Stimulated activated CD8-positive, alpha-beta memory T cell treated with anti-CD3 and anti-CD28 coated beads, Interleukin-7, amount 100 ng/mL, for 1 hour (primary cell): ENCODE data around the gene DNAH11.
"Not testable (repeated sequence)": the region's sequence is repeated elsewhere in the genome, so short reads cannot be mapped to it uniquely, and the experiment has no call there.

Source experiments
- DNase-seq, 2 donors: peaks; one replicate each; pipeline ENCODE4 v3.0.0-alpha.2; 2020; ENCODE audit warnings: low read depth in 2 of 2

The DNAH11 gene

GRCh38 chr7:21926448-21926847 lies 383.6 kb downstream of the DNAH11 start:
- no peak for DNase-seq

DNA sequence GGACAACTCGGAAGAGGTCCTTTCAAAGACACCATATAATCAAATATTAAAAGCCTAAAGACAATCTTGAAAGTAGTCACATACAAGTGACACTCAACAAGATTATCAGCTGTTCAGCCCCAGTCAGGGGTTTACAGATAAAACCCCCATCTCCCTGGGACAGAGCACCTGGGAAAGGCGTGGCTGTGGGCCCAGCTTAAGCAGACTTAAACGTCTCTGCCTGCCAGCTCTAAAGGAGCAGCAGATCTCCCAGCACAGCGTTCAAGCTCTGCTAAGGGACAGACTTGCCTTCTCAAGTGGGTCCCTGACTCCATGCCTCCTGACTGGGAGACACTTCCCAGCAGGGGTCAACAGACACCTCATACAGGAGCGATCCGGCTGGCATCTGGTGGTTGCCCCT lies 384.9 kb downstream of the DNAH11 start:
- DNase-seq = no peak

DNA sequence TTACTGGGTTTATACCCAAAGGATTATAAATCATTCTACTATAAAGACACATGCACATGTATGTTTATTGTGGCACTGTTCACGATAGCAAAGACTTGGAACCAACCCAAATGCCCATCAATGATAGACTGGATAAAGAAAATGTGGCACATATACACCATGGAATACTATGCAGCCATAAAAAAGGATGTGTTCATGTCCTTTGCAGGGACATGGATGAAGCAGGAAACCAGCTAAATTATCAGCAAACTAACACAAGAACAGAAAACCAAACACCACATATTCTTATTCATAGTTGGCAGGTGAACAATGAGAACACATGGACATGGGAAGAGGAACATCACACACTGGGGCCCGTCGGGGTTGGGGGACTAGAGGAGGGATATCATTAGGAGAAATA lies 390.5 kb downstream of the DNAH11 start:
- DNase-seq = not testable (repeated sequence)

DNA sequence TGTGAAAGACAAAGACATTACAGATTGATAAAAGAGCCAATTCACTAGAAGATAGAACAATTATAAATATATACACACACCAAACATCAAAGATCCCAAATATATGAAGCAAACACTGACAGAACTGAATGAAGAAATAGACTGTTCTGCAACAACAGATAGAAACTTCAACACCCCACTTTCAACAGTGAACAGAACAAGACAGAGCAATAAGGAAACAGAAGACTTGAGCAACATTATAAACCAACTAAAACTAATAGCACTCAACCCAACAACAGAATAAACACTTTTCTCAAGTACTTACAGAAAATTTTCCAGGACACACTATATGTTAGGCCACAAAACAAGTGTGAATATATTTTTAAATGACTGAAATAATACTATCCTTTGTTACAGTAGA lies 392.0 kb downstream of the DNAH11 start:
- DNase-seq = no peak

DNA sequence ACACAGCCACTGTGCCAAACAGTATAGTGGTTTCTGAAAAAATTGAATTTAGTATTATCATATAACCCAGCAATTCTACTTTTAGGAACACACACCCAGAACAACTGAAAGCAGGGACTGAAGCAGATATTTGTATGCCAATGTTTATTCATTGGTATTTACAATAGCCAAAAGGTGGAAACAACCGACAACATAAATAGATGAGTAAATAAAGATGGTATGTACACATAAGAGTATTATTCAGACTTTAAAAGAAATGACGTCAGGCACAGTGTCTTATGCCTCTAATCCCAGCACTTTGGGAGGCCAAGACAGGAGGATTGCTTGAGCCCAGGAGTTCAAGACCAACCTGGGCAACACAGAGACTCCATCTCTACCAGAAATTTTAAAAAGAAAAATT lies 395.6 kb downstream of the DNAH11 start:
- DNase-seq = no peak

GRCh38 chr7:21939136-21939857 lies 396.5 kb downstream of the DNAH11 start:
- no peak for DNase-seq

DNA sequence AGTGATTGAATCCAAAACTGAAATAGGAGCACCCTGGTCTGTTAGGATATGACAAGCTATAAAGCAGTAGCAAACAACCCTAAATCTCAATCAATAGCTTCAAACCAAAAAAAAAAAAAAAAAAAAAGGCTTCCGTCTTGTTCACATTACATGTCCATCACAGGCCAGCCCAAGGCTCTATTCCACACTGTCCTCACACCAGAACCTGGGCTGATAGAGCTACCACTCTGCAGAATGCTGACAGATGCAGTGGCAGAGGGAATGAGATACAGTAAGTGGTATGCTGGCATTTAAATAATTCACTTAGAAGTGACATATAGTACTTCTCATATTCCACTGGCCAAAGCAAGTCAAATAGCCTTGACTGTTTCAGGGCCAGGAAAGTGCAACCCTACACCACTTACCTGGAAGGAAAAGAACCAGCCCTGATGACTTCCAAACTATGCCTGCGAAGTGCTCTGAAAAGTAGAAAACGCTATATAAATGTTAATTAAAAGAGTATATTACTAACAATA lies 397.1 kb downstream of the DNAH11 start:
- no peak for DNase-seq

- DNase-seq = no peak
These were observed 398.8 kb downstream of the DNAH11 start for GRCh38 chr7:21941611-21942141.

- no peak for DNase-seq
These were observed 400.1 kb downstream of the DNAH11 start for GRCh38 chr7:21942955-21943354.

- DNase-seq = no peak
These were observed 400.6 kb downstream of the DNAH11 start for GRCh38 chr7:21943436-21943835.

DNA sequence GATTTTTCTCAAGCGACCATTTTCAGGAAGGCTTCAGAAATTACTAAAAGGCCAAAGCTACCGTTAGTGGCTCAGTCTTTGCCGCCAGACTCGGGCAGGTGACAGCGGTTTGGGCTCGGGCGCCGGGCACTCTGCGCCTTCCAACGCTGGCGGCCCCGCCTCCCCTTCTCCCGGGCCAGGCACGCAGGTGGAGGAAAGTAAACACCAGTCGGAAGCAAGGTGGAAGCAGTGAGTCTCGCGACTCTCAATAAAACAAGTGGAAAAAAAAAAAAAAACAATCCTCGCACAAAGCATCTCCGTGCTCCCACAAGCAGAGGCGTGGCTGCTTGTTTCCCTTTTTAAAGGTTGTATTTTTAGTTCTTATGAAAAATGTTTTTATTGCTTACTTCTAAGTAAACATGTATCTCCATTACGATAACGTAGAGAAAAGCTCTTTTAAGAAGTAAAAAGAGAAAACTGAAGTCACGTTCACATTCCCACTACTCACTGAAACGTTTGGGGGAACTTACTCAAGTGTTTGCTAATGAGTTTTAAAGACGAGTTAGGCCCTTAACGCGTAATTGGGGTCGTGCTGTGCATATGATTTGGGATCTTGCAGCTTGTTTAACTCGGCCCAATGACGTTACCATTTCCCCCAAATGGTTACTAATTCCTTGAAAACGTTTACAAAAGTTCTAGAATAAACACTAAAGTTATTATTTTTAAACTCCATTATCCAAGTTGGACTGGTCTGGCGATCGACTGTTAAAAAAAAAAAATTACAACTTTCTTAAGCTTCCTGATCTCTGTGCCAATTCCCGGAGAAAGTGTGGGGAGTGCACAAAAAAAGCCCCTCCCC lies 402.0 kb downstream of the DNAH11 start:
- peak in 1 of 2 donors; percentile 5 for DNase-seq

GRCh38 chr7:21945454-21946221 lies 402.8 kb downstream of the DNAH11 start, which contains the start of gene CDCA7L:
CDCA7L (minus strand) TSS chr7:21945899; CDS start chr7:21945804, 95 bp downstream.
- no peak for DNase-seq

DNA sequence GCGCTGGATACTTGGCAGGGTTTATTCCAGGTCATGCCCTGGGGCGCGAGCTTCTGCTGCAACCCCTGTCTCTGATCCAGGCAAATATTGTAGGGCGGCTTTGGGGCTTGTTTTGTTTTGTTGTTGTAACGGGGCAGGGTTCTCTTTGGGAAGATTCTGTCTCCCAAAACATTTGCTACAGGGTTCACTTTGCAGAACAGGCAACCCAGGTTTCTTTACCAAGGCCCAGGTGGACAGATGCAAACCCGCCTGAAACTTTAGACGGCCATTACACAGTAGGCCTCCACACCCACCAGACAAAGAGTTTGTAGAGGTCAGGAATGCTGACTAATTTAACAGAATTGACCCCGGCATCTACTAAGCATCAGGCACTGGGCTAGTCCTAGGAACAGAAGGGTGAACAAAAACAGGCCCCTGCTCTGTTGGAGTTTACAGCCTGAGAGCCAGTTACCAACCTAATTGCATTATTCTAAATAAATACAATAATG lies 403.4 kb downstream of the DNAH11 start:
- DNase-seq = no peak

DNA sequence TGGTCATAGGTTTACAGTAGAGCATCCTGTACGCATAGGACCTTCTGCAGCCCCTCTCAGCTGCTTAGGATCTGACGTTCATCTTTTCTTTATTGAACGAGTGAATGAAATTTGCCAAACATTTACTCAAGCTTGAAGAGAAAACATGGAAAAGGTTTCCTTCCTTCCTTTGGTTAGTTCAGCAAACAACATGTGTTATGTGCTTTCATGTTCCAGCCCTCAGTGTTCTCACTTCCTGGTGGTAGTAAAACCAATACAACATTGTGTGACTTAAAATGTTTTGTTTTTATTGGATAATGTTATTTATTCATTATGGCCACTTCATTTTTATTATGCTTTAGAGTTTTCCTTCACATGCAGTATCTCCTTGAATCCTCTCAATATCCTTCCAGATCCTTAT lies 404.2 kb downstream of the DNAH11 start:
- no peak for DNase-seq

DNA sequence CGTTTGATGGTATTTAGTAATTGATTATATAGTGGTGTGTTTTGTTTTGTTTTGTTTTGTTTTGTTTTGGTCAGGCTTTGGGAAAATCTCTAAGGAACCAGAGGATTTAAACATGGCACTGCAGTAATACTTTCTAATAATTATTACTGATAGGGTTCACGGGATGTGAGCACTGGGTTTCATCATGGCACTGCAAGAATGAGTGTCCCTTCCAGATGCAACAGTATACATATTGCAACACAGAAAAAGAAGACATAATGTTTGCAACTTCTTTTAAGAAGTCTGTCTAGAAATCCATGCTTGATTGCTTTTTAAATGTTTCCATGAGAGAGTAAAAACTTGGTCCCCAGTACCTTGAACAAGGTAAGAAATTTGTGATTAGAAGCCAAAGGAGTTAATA lies 405.1 kb downstream of the DNAH11 start:
- no peak for DNase-seq

DNA sequence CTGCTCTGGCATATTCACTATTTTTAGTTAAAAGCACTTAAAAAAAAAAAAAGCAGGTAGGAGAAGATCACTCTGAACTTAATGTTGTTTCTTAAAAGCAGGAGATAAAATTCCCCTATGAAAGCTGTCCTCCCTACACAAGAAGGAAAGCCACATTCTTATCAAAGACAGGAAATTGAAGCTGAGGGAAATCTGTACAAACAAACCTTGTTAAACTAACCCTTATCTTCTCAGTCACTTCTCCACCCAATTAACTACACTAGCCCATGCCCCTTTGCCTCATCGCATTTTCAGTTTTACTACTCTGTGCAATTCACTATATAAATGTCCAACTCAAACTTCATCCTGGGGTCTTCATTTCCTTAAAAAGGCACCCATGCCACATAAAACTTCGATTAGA lies 405.5 kb downstream of the DNAH11 start:
- no peak for DNase-seq

GRCh38 chr7:21948887-21949540 lies 406.2 kb downstream of the DNAH11 start:
- DNase-seq = no peak
